Caco-2 (cell line): ENCODE data around the gene LRFN4. TPM values are rescaled to one million over a fixed set of nuclear protein-coding genes. Genes with fewer than 3 reads are reported as not detected.

Experiments used
- BruUV-seq: library from RNA; stranded (reverse); fragments of 400-500 nt; replicated peaks from 2 replicates; lab custom pipeline; 2021; lab: Mats Ljungman, UMichigan
- CTCF ChIA-PET: fragments of 300-600 bp; sonication (Branson Sonifier 250); formaldehyde crosslinking; loops from one replicate; lab custom pipeline; 2022; ENCODE audit warnings: antibody characterized with exemption; lab: Charles Lee
- POLR2A ChIA-PET: fragments of 300-600 bp; sonication (Branson Sonifier 250); formaldehyde crosslinking; loops from one replicate; lab custom pipeline; 2022; ENCODE audit warnings: antibody characterized with exemption; lab: Charles Lee
- DNase-seq, 2 experiments: peaks; one replicate each; pipeline versions ENCODE4 v3.0.0 to v3.0.0-alpha.2; 2020 to 2022
- H3K27me3 ChIP-seq: replicated peaks from 2 replicates; pipeline ENCODE4 v1.6.0; 2011; ENCODE audit warnings: low read length; ENCODE audit not compliant: control insufficient read depth, insufficient read depth
- H3K36me3 ChIP-seq: 2 replicates; pipeline ENCODE4 v1.5.1; 2011; ENCODE audit warnings: low read length; ENCODE audit not compliant: control insufficient read depth, insufficient read depth
- H3K4me1 ChIP-seq: fragments of 250-450 bp; sonication (Bioruptor Pico); 2 replicates; pipeline ENCODE4 v1.5.1; 2020; ENCODE audit warnings: mild to moderate bottlenecking
- H3K4me3 ChIP-seq: 2 replicates; pipeline ENCODE4 v1.5.1; 2011; ENCODE audit warnings: low read depth, mild to moderate bottlenecking, control low read depth, low read length
- H3K9me3 ChIP-seq: fragments of 250-450 bp; sonication (Bioruptor Pico); 2 replicates; pipeline ENCODE4 v1.5.1; 2020; ENCODE audit warnings: mild to moderate bottlenecking, moderate library complexity
- H3K27ac Mint-ChIP-seq: one replicate; pipeline ENCODE4 v1.8.0; 2022; ENCODE audit warnings: mixed read lengths; ENCODE audit not compliant: unreplicated experiment
- H3K27me3 Mint-ChIP-seq: one replicate; pipeline ENCODE4 v1.8.0; 2022; ENCODE audit warnings: mixed read lengths; ENCODE audit not compliant: insufficient read depth, unreplicated experiment
- H3K36me3 Mint-ChIP-seq: one replicate; pipeline ENCODE4 v1.8.0; 2022; ENCODE audit warnings: mild to moderate bottlenecking, mixed read lengths; ENCODE audit not compliant: insufficient read depth, unreplicated experiment
- H3K4me1 Mint-ChIP-seq: one replicate; pipeline ENCODE4 v1.8.0; 2022; ENCODE audit warnings: low read depth, mixed read lengths; ENCODE audit not compliant: unreplicated experiment
- H3K4me3 Mint-ChIP-seq: one replicate; pipeline ENCODE4 v1.8.0; 2022; ENCODE audit warnings: mild to moderate bottlenecking, moderate library complexity, mixed read lengths; ENCODE audit not compliant: unreplicated experiment
- H3K9me3 Mint-ChIP-seq: one replicate; pipeline ENCODE4 v1.8.0; 2022; ENCODE audit warnings: mixed read lengths; ENCODE audit not compliant: unreplicated experiment
- CTCF ChIP-seq, 2 experiments: fragments of 200-600 bp in 1 of 2; IDR thresholded peaks; 1 replicate in 1 of 2; 2 replicates in 1 of 2; pipeline versions ENCODE4 v1.5.1 to v1.8.0; 2011 to 2022; ENCODE audit warnings: antibody characterized with exemption in 1 of 2, control low read depth in 1 of 2, inconsistent platforms in 1 of 2, low read depth in 1 of 2, low read length in 1 of 2, mild to moderate bottlenecking in 1 of 2, moderate library complexity in 1 of 2; ENCODE audit not compliant: insufficient read depth in 1 of 2, severe bottlenecking in 1 of 2, unreplicated experiment in 1 of 2
- intact Hi-C: fragments of 100-400 bp; cut with micrococcal nuclease; formaldehyde crosslinking; loops from one replicate; pipeline ENCODE4 v1.10.0; 2022; ENCODE audit not compliant: unreplicated experiment
- total RNA-seq: library from RNA; stranded (reverse); gene quantifications from 2 replicates; pipeline ENCODE4 v1.2.3, GENCODE V29; 2022

The LRFN4 gene
- total RNA-seq, 1 experiment from 2014 or later: 14.1 TPM

GRCh38 chr11:66851239-66851596 lies 5.6 kb upstream of the LRFN4 start:
- H3K27me3 ChIP-seq: no peaks in the 10 kb centered on the region
- H3K27me3 Mint-ChIP-seq: no peaks in the 10 kb centered on the region
- BruUV-seq: no TSS peak
- no peaks in the 10 kb centered on the region for H3K36me3 ChIP-seq
- H3K36me3 Mint-ChIP-seq: peaks cover 36% of the 10 kb centered on the region
- peaks cover 5% of the 10 kb centered on the region for H3K4me1 ChIP-seq
- ChIA-PET CTCF (interaction anchor here (0.9 to 1.2 kb wide), 2 partner anchors 8 to 12 kb away, joined by 3 to 6 read pairs; no protein-coding TSS in a partner anchor), POLR2A (interaction anchor here (0.5 kb wide), 1 partner anchor 243 kb away, joined by 3 read pairs; no protein-coding TSS in a partner anchor)
- peaks cover 8% of the 10 kb centered on the region for H3K4me1 Mint-ChIP-seq
- TF ChIP-seq CTCF (IDR thresholded peaks at IDR 0.05; ENCODE audit: insufficient read depth in 1 of 2, low read depth in 1 of 2, low read length in 1 of 2, severe bottlenecking in 1 of 2, unreplicated experiment in 1 of 2): no peak
- intact Hi-C loops: no loop called here
- H3K9me3 ChIP-seq: no peaks in the 10 kb centered on the region
- H3K4me3 ChIP-seq: no peak overlapping the region
- no peak overlapping the region for H3K27ac Mint-ChIP-seq
- DNase-seq: peak in 1 of 2 experiments; percentile 39
- no peaks in the 10 kb centered on the region for H3K9me3 Mint-ChIP-seq
- no peak overlapping the region for H3K4me3 Mint-ChIP-seq

- no peak for TF ChIP-seq CTCF (IDR thresholded peaks at IDR 0.05; ENCODE audit: insufficient read depth in 1 of 2, low read depth in 1 of 2, low read length in 1 of 2, severe bottlenecking in 1 of 2, unreplicated experiment in 1 of 2)
- peak in 1 of 2 experiments; percentile 41 for DNase-seq
- BruUV-seq: no TSS peak
- ChIA-PET POLR2A (interaction anchor here (1.2 kb wide), 1 partner anchor 9 kb away, joined by 6 read pairs; the partner anchor contains the start of gene RCE1), CTCF (interaction anchor here (0.5 to 1.6 kb wide), 5 partner anchors 8 to 203 kb away, joined by 3 to 6 read pairs (median 3); no protein-coding TSS in a partner anchor)
- H3K36me3 ChIP-seq: no peaks in the 10 kb centered on the region
- H3K9me3 Mint-ChIP-seq: no peaks in the 10 kb centered on the region
- H3K4me1 ChIP-seq: peaks cover 5% of the 10 kb centered on the region
- intact Hi-C loops: no loop called here
- no peak overlapping the region for H3K4me3 ChIP-seq
- no peaks in the 10 kb centered on the region for H3K27me3 Mint-ChIP-seq
- H3K4me1 Mint-ChIP-seq: peaks cover 8% of the 10 kb centered on the region
- peaks cover 35% of the 10 kb centered on the region for H3K36me3 Mint-ChIP-seq
- H3K9me3 ChIP-seq: no peaks in the 10 kb centered on the region
- H3K27ac Mint-ChIP-seq: peak overlapping the region; percentile 6
- H3K4me3 Mint-ChIP-seq: no peak overlapping the region
- H3K27me3 ChIP-seq: no peaks in the 10 kb centered on the region
These were observed 5.0 kb upstream of the LRFN4 start for GRCh38 chr11:66851698-66852465.

- no peak for TF ChIP-seq CTCF (IDR thresholded peaks at IDR 0.05; ENCODE audit: insufficient read depth in 1 of 2, low read depth in 1 of 2, low read length in 1 of 2, severe bottlenecking in 1 of 2, unreplicated experiment in 1 of 2)
- H3K27me3 Mint-ChIP-seq: no peaks in the 10 kb centered on the region
- Histone ChIP-seq H3K9me3 (no peaks in the 10 kb centered on the region), H3K4me3 (no peak overlapping the region), H3K27me3 (no peaks in the 10 kb centered on the region), H3K36me3 (no peaks in the 10 kb centered on the region), H3K4me1 (peaks cover 9% of the 10 kb centered on the region)
- POLR2A ChIA-PET: interaction anchor here (1.2 kb wide), 1 partner anchor 10 kb away, joined by 6 read pairs; the partner anchor contains the start of gene RCE1
- H3K27ac Mint-ChIP-seq: peak overlapping the region; percentile 6
- BruUV-seq: no TSS peak
- peak in 1 of 2 experiments; percentile 43 for DNase-seq
- H3K4me1 Mint-ChIP-seq: peaks cover 8% of the 10 kb centered on the region
- CTCF ChIA-PET: interaction anchor here (0.9 to 1.6 kb wide), 3 partner anchors 10 to 203 kb away, joined by 3 to 6 read pairs (median 4); no protein-coding TSS in a partner anchor
- no peak overlapping the region for H3K4me3 Mint-ChIP-seq
- intact Hi-C loops: no loop called here
- peaks cover 39% of the 10 kb centered on the region for H3K36me3 Mint-ChIP-seq
- no peaks in the 10 kb centered on the region for H3K9me3 Mint-ChIP-seq
These were observed 4.2 kb upstream of the LRFN4 start for GRCh38 chr11:66852466-66853241.
